Mesendoderm (in vitro differentiated cells): ENCODE data around the gene RNF2.

Source experiments
- DNase-seq: peaks from one replicate; pipeline ENCODE4 v3.0.0; 2013
- H2AK5ac ChIP-seq: 2 replicates; pipeline ENCODE4 v1.6.1; 2013; ENCODE audit warnings: low read length, inconsistent platforms
- H2BK120ac ChIP-seq: 2 replicates; pipeline ENCODE4 v1.6.1; 2013; ENCODE audit warnings: low read depth, mild to moderate bottlenecking, low read length, moderate library complexity, mixed read lengths
- H2BK15ac ChIP-seq: replicated peaks from 2 replicates; pipeline ENCODE4 v1.6.1; 2013; ENCODE audit warnings: low read depth, mild to moderate bottlenecking, moderate library complexity
- H2BK5ac ChIP-seq: 2 replicates; pipeline ENCODE4 v1.6.1; 2013; ENCODE audit warnings: low read length, inconsistent platforms
- H3K18ac ChIP-seq: 2 replicates; pipeline ENCODE4 v1.6.1; 2013; ENCODE audit warnings: mild to moderate bottlenecking, low read length, mixed read lengths
- H3K23ac ChIP-seq: one replicate; pipeline ENCODE4 v1.6.1; 2013; ENCODE audit warnings: low read length
- H3K27ac ChIP-seq: 2 replicates; pipeline ENCODE4 v1.5.1; 2013; ENCODE audit warnings: low read depth, mild to moderate bottlenecking, inconsistent platforms, low read length, moderate library complexity
- H3K27me3 ChIP-seq: 2 replicates; pipeline ENCODE4 v1.6.1; 2013; ENCODE audit warnings: low read length, control low read depth, mild to moderate bottlenecking, inconsistent platforms; ENCODE audit not compliant: insufficient read depth, poor library complexity
- H3K36me3 ChIP-seq: 2 replicates; pipeline ENCODE4 v1.6.1; 2013; ENCODE audit warnings: low read length, inconsistent platforms; ENCODE audit not compliant: control insufficient read depth, insufficient read depth
- H3K4ac ChIP-seq: one replicate; pipeline ENCODE4 v1.6.1; 2013; ENCODE audit warnings: low read depth, mild to moderate bottlenecking, low read length, moderate library complexity
- H3K4me1 ChIP-seq: 2 replicates; pipeline ENCODE4 v1.6.1; 2013; ENCODE audit warnings: low read depth, low read length, inconsistent platforms; ENCODE audit not compliant: control insufficient read depth
- H3K4me2 ChIP-seq: 2 replicates; pipeline ENCODE4 v1.6.1; 2013; ENCODE audit warnings: low read length
- H3K4me3 ChIP-seq: 2 replicates; pipeline ENCODE4 v1.5.1; 2013; ENCODE audit warnings: mild to moderate bottlenecking, low read length
- H3K56ac ChIP-seq: one replicate; pipeline ENCODE4 v1.6.1; 2013; ENCODE audit warnings: low read length
- H3K79me1 ChIP-seq: 2 replicates; pipeline ENCODE4 v1.6.1; 2013; ENCODE audit warnings: low read length, inconsistent platforms
- H3K79me2 ChIP-seq: 2 replicates; pipeline ENCODE4 v1.6.1; 2013; ENCODE audit warnings: mild to moderate bottlenecking, low read length; ENCODE audit not compliant: control insufficient read depth, insufficient read depth
- H3K9ac ChIP-seq: 2 replicates; pipeline ENCODE4 v1.6.1; 2013; ENCODE audit warnings: low read length, inconsistent platforms
- H4K5ac ChIP-seq: one replicate; pipeline ENCODE4 v1.6.1; 2013; ENCODE audit warnings: low read length
- H4K8ac ChIP-seq: one replicate; pipeline ENCODE4 v1.6.1; 2013; ENCODE audit warnings: low read depth, mild to moderate bottlenecking, control low read depth, low read length, moderate library complexity
- WGBS: extraction: QIAGEN DNeasy Blood & Tissue Kit; methylation state at CpG from one replicate; pipeline ENCODE4 v1.1.7; 2013; ENCODE audit warnings: low lambda C conversion rate, missing lambda C conversion rate; ENCODE audit not compliant: insufficient coverage; ENCODE audit errors: extremely low coverage; 5-methylcytosine and 5-hydroxymethylcytosine counted together

RNF2 gene

GRCh38 chr1:185096531-185096930 is 51.2 kb downstream of the RNF2 start:
- Histone ChIP-seq H2BK5ac (no peak overlapping the region), H3K23ac (no peak overlapping the region), H2BK120ac (no peak overlapping the region), H3K27ac (no peak overlapping the region), H3K79me2 (no peaks in the 10 kb centered on the region), H3K9ac (no peak overlapping the region), H3K4ac (no peak overlapping the region), H2AK5ac (no peak overlapping the region), H3K4me2 (no peak overlapping the region), H3K79me1 (no peaks in the 10 kb centered on the region), H4K8ac (no peak overlapping the region), H3K27me3 (no peaks in the 10 kb centered on the region), H2BK15ac (no peak overlapping the region), H3K4me3 (no peak overlapping the region), H3K36me3 (peaks cover 1% of the 10 kb centered on the region), H3K4me1 (no peaks in the 10 kb centered on the region), H3K18ac (no peak overlapping the region), H3K56ac (no peak overlapping the region), H4K5ac (no peak overlapping the region)
- no peak for DNase-seq
- no CpG with 5 or more reads among the region's 2 CpGs for WGBS

- no peak overlapping the region for H3K4me3 ChIP-seq
- H3K27ac ChIP-seq = no peak overlapping the region
- no peak overlapping the region for H3K56ac ChIP-seq
- WGBS = no CpG with 5 or more reads among the region's 3 CpGs
- H4K8ac ChIP-seq = no peak overlapping the region
- H3K36me3 ChIP-seq = peaks cover 2% of the 10 kb centered on the region
- no peaks in the 10 kb centered on the region for H3K27me3 ChIP-seq
- H3K4ac ChIP-seq = no peak overlapping the region
- no peak overlapping the region for H3K18ac ChIP-seq
- no peak overlapping the region for H2BK5ac ChIP-seq
- no peak overlapping the region for H2AK5ac ChIP-seq
- no peak overlapping the region for H4K5ac ChIP-seq
- H3K79me1 ChIP-seq = no peaks in the 10 kb centered on the region
- no peak overlapping the region for H2BK15ac ChIP-seq
- no peak overlapping the region for H3K4me2 ChIP-seq
- DNase-seq = no peak
- H3K4me1 ChIP-seq = no peaks in the 10 kb centered on the region
- no peak overlapping the region for H3K23ac ChIP-seq
- no peak overlapping the region for H3K9ac ChIP-seq
- H3K79me2 ChIP-seq = no peaks in the 10 kb centered on the region
- H2BK120ac ChIP-seq = no peak overlapping the region
Observed at GRCh38 chr1:185104083-185104482, 58.7 kb downstream of the RNF2 start.

- WGBS = no CpG with 5 or more reads among the region's 3 CpGs
- peaks cover 2% of the 10 kb centered on the region for H3K36me3 ChIP-seq
- no peak overlapping the region for H3K56ac ChIP-seq
- H3K4me1 ChIP-seq = no peaks in the 10 kb centered on the region
- no peaks in the 10 kb centered on the region for H3K79me2 ChIP-seq
- no peak overlapping the region for H2BK120ac ChIP-seq
- no peak overlapping the region for H3K4ac ChIP-seq
- no peak overlapping the region for H3K4me2 ChIP-seq
- H3K27ac ChIP-seq = no peak overlapping the region
- no peak overlapping the region for H2BK15ac ChIP-seq
- no peaks in the 10 kb centered on the region for H3K79me1 ChIP-seq
- no peak overlapping the region for H2BK5ac ChIP-seq
- no peak overlapping the region for H4K5ac ChIP-seq
- H3K4me3 ChIP-seq = no peak overlapping the region
- H3K27me3 ChIP-seq = no peaks in the 10 kb centered on the region
- no peak for DNase-seq
- no peak overlapping the region for H2AK5ac ChIP-seq
- H3K23ac ChIP-seq = no peak overlapping the region
- no peak overlapping the region for H3K9ac ChIP-seq
- H4K8ac ChIP-seq = no peak overlapping the region
- H3K18ac ChIP-seq = no peak overlapping the region
Observed at GRCh38 chr1:185105121-185105520, 59.8 kb downstream of the RNF2 start.

GRCh38 chr1:185108321-185108720 is 63.0 kb downstream of the RNF2 start:
- H3K27ac ChIP-seq = no peak overlapping the region
- H2AK5ac ChIP-seq = no peak overlapping the region
- no peak overlapping the region for H3K4ac ChIP-seq
- H3K79me2 ChIP-seq = no peaks in the 10 kb centered on the region
- H2BK15ac ChIP-seq = no peak overlapping the region
- no peak overlapping the region for H2BK120ac ChIP-seq
- H3K23ac ChIP-seq = no peak overlapping the region
- H4K8ac ChIP-seq = no peak overlapping the region
- H3K4me1 ChIP-seq = no peaks in the 10 kb centered on the region
- H3K4me2 ChIP-seq = no peak overlapping the region
- no peak overlapping the region for H4K5ac ChIP-seq
- DNase-seq = peak; percentile 4
- no peak overlapping the region for H3K56ac ChIP-seq
- H3K79me1 ChIP-seq = no peaks in the 10 kb centered on the region
- H3K9ac ChIP-seq = no peak overlapping the region
- H3K18ac ChIP-seq = no peak overlapping the region
- peaks cover 2% of the 10 kb centered on the region for H3K36me3 ChIP-seq
- no peak overlapping the region for H3K4me3 ChIP-seq
- no peak overlapping the region for H2BK5ac ChIP-seq
- no peaks in the 10 kb centered on the region for H3K27me3 ChIP-seq

- no peaks in the 10 kb centered on the region for H3K36me3 ChIP-seq
- no peak overlapping the region for H3K9ac ChIP-seq
- no peaks in the 10 kb centered on the region for H3K79me2 ChIP-seq
- H3K23ac ChIP-seq = no peak overlapping the region
- no peak overlapping the region for H4K8ac ChIP-seq
- no peak overlapping the region for H2AK5ac ChIP-seq
- no peaks in the 10 kb centered on the region for H3K79me1 ChIP-seq
- no peak overlapping the region for H2BK120ac ChIP-seq
- H3K4me2 ChIP-seq = no peak overlapping the region
- H3K4ac ChIP-seq = no peak overlapping the region
- no peak overlapping the region for H3K56ac ChIP-seq
- H3K18ac ChIP-seq = no peak overlapping the region
- H2BK5ac ChIP-seq = no peak overlapping the region
- no peak overlapping the region for H2BK15ac ChIP-seq
- H3K27me3 ChIP-seq = no peaks in the 10 kb centered on the region
- H3K4me3 ChIP-seq = no peak overlapping the region
- H4K5ac ChIP-seq = no peak overlapping the region
- H3K4me1 ChIP-seq = no peaks in the 10 kb centered on the region
- H3K27ac ChIP-seq = no peak overlapping the region
- no peak for DNase-seq
Observed at GRCh38 chr1:185110145-185110544, 64.8 kb downstream of the RNF2 start.

GRCh38 chr1:185111873-185112272 is 66.5 kb downstream of the RNF2 start:
- Histone ChIP-seq H3K27ac (no peak overlapping the region), H2BK5ac (no peak overlapping the region), H4K8ac (no peak overlapping the region), H3K36me3 (no peaks in the 10 kb centered on the region), H3K9ac (no peak overlapping the region), H3K4ac (no peak overlapping the region), H3K18ac (no peak overlapping the region), H3K27me3 (no peaks in the 10 kb centered on the region), H2AK5ac (no peak overlapping the region), H3K4me3 (no peak overlapping the region), H2BK120ac (no peak overlapping the region), H3K4me2 (no peak overlapping the region), H3K56ac (no peak overlapping the region), H3K79me1 (no peaks in the 10 kb centered on the region), H2BK15ac (no peak overlapping the region), H4K5ac (no peak overlapping the region), H3K23ac (no peak overlapping the region), H3K79me2 (no peaks in the 10 kb centered on the region), H3K4me1 (no peaks in the 10 kb centered on the region)
- no peak for DNase-seq
